H1 (cell line): ENCODE data around the gene PTCSC3. TPM values are rescaled to one million over a fixed set of nuclear protein-coding genes. Genes with fewer than 3 reads are reported as not detected.

Source experiments
- JUND ChIP-seq: IDR thresholded peaks from 2 replicates; pipeline ENCODE4 v1.6.1; 2011; ENCODE audit warnings: mild to moderate bottlenecking, improper control_type of control experiment, low read length
- SUZ12 ChIP-seq: fragments of 200-600 bp; sonication (generic); IDR thresholded peaks from 2 replicates; pipeline ENCODE4 v1.6.1; 2012; ENCODE audit warnings: mild to moderate bottlenecking, inconsistent platforms, low read length, moderate library complexity, mixed read lengths
- polyA plus RNA-seq, 7 experiments: library from polyadenylated mRNA; depleted of rRNA in 3 of 7; stranded (reverse) in 5 of 7; unstranded in 2 of 7; fragments of >200 nt in 5 of 7; fragments of 200-250 nt in 2 of 7; gene quantifications; 1 replicate in 5 of 7; 2 replicates in 1 of 7; 4 replicates in 1 of 7; pipeline versions ENCODE4 v1.2.1 to v1.2.3, GENCODE V29; 2011 to 2013; ENCODE audit warnings: missing spikeins in 2 of 7, mixed read lengths in 2 of 7
- total RNA-seq: library from RNA; stranded (reverse); fragmentation: NEBNext Ultra II Directional; extraction: Animal tissue kit (Norgen Biotek cat#: 25700); gene quantifications from 2 replicates; pipeline ENCODE4 v1.2.1, GENCODE V29; 2021

Gene PTCSC3
- total and polyA plus RNA-seq, 2 of the 8 experiments (the other 6 are each of a cell fraction or from before 2014, with no cell fraction given) = not detected

GRCh38 chr14:36096090-36096489 lies 80.4 kb downstream of the PTCSC3 start (continued):
- TF ChIP-seq JUND (no peak), SUZ12 (no peak)
